Stimulated activated CD4-positive, alpha-beta T cell treated with anti-CD3 and anti-CD28 coated beads, Interleukin-1b, Interleukin-23, amount 100 ng/mL, for 48 hours (primary cell): ENCODE results near the gene FANCE.

Experiments
- DNase-seq: peaks from one replicate; pipeline ENCODE4 v3.0.0-alpha.2; 2020

Gene FANCE

GRCh38 chr6:35486005-35486925 lies 34.1 kb downstream of the FANCE start:
- no peak for DNase-seq

GRCh38 chr6:35487658-35488516 lies 35.7 kb downstream of the FANCE start:
- DNase-seq, result no peak

GRCh38 chr6:35488517-35488862 lies 36.4 kb downstream of the FANCE start:
- DNase-seq, result no peak

GRCh38 chr6:35489066-35489465 lies 36.9 kb downstream of the FANCE start:
- no peak for DNase-seq

- no peak for DNase-seq
These were observed 38.1 kb downstream of the FANCE start for GRCh38 chr6:35489995-35490791.

- no peak for DNase-seq
These were observed 38.9 kb downstream of the FANCE start for GRCh38 chr6:35490821-35491557.

GRCh38 chr6:35491558-35492257 lies 39.6 kb downstream of the FANCE start:
- no peak for DNase-seq

- DNase-seq, result no peak
These were observed 40.3 kb downstream of the FANCE start for GRCh38 chr6:35492258-35492973.

- DNase-seq, result no peak
These were observed 40.8 kb downstream of the FANCE start for GRCh38 chr6:35492974-35493284.

- DNase-seq, result no peak
These were observed 41.3 kb downstream of the FANCE start for GRCh38 chr6:35493307-35493983.

GRCh38 chr6:35494161-35494563 lies 42.0 kb downstream of the FANCE start:
- no peak for DNase-seq

GRCh38 chr6:35495258-35496035 lies 43.3 kb downstream of the FANCE start:
- no peak for DNase-seq

GRCh38 chr6:35496036-35496840 lies 44.1 kb downstream of the FANCE start:
- DNase-seq, result no peak

GRCh38 chr6:35496841-35497570 lies 44.9 kb downstream of the FANCE start, which contains the start of gene TEAD3:
TEAD3 (minus strand) TSS chr6:35497079.
- no peak for DNase-seq

- DNase-seq, result peak; percentile 48
These were observed 45.7 kb downstream of the FANCE start for GRCh38 chr6:35497571-35498421.

- DNase-seq, result no peak
These were observed 46.4 kb downstream of the FANCE start for GRCh38 chr6:35498422-35499067.

GRCh38 chr6:35499372-35499771 lies 47.2 kb downstream of the FANCE start:
- no peak for DNase-seq
